H9 (cell line): ENCODE data around the gene CCDC71. TPM values are rescaled to one million over a fixed set of nuclear protein-coding genes. Genes with fewer than 3 reads are reported as not detected.

Source experiments
- DNase-seq: peaks from one replicate; pipeline ENCODE4 v3.0.0-alpha.2; 2017
- H2AFZ ChIP-seq: one replicate; pipeline ENCODE4 v1.6.1; 2013; ENCODE audit warnings: mild to moderate bottlenecking, low read length, control low read depth, moderate library complexity
- H2AK5ac ChIP-seq: 2 replicates; pipeline ENCODE4 v1.6.1; 2013; ENCODE audit warnings: low read length, control low read depth, mixed read lengths; ENCODE audit not compliant: insufficient read length
- H2BK120ac ChIP-seq: one replicate; pipeline ENCODE4 v1.6.1; 2013; ENCODE audit warnings: low read depth, mild to moderate bottlenecking, low read length, control low read depth, inconsistent platforms; ENCODE audit not compliant: poor library complexity, severe bottlenecking
- H2BK12ac ChIP-seq: 2 replicates; pipeline ENCODE4 v1.6.1; 2013; ENCODE audit warnings: low read length, control low read depth, mixed read lengths, low read depth; ENCODE audit not compliant: insufficient read length
- H2BK15ac ChIP-seq: 2 replicates; pipeline ENCODE4 v1.6.1; 2013; ENCODE audit warnings: low read depth, low read length, control low read depth
- H2BK20ac ChIP-seq: one replicate; pipeline ENCODE4 v1.6.1; 2013; ENCODE audit warnings: low read depth, mild to moderate bottlenecking, low read length, control low read depth, inconsistent platforms; ENCODE audit not compliant: poor library complexity, severe bottlenecking
- H2BK5ac ChIP-seq: 2 replicates; pipeline ENCODE4 v1.6.1; 2013; ENCODE audit warnings: low read length, control low read depth, mixed read lengths; ENCODE audit not compliant: insufficient read length
- H3K14ac ChIP-seq: 2 replicates; pipeline ENCODE4 v1.6.1; 2013; ENCODE audit warnings: low read length, control low read depth; ENCODE audit not compliant: insufficient read depth
- H3K18ac ChIP-seq: 2 replicates; pipeline ENCODE4 v1.6.1; 2013; ENCODE audit warnings: low read depth, mild to moderate bottlenecking, mixed read lengths, low read length, control low read depth; ENCODE audit not compliant: insufficient read length
- H3K23ac ChIP-seq: 2 replicates; pipeline ENCODE4 v1.6.1; 2013; ENCODE audit warnings: low read length, control low read depth, mixed read lengths, low read depth; ENCODE audit not compliant: insufficient read length
- H3K23me2 ChIP-seq: 2 replicates; pipeline ENCODE4 v1.6.1; 2013; ENCODE audit warnings: low read depth, mild to moderate bottlenecking, mixed read lengths, low read length, control low read depth; ENCODE audit not compliant: insufficient read length, poor library complexity, severe bottlenecking
- H3K27ac ChIP-seq: 2 replicates; pipeline ENCODE4 v1.5.1; 2013; ENCODE audit warnings: low read length, control low read depth, mixed read lengths, low read depth; ENCODE audit not compliant: insufficient read length
- H3K27me3 ChIP-seq: 2 replicates; pipeline ENCODE4 v1.6.1; 2013; ENCODE audit warnings: low read length, control low read depth, inconsistent platforms; ENCODE audit not compliant: insufficient read depth
- H3K4ac ChIP-seq: 2 replicates; pipeline ENCODE4 v1.6.1; 2013; ENCODE audit warnings: low read depth, mild to moderate bottlenecking, control low read depth, inconsistent platforms, low read length, moderate library complexity
- H3K4me1 ChIP-seq: 2 replicates; pipeline ENCODE4 v1.6.1; 2013; ENCODE audit warnings: low read length, control low read depth, inconsistent platforms; ENCODE audit not compliant: insufficient read depth
- H3K4me2 ChIP-seq: 2 replicates; pipeline ENCODE4 v1.6.1; 2013; ENCODE audit warnings: low read length, control low read depth, mixed read lengths; ENCODE audit not compliant: insufficient read length, insufficient read depth
- H3K56ac ChIP-seq: 2 replicates; pipeline ENCODE4 v1.6.1; 2013; ENCODE audit warnings: low read depth, mild to moderate bottlenecking, mixed read lengths, low read length, control low read depth; ENCODE audit not compliant: insufficient read length
- H3K79me1 ChIP-seq: 2 replicates; pipeline ENCODE4 v1.6.1; 2013; ENCODE audit warnings: low read depth, mild to moderate bottlenecking, moderate library complexity, low read length, control low read depth, inconsistent platforms; ENCODE audit not compliant: insufficient read depth, poor library complexity, severe bottlenecking
- H3K79me2 ChIP-seq: 2 replicates; pipeline ENCODE4 v1.6.1; 2013; ENCODE audit warnings: low read length, control low read depth, inconsistent platforms; ENCODE audit not compliant: insufficient read depth
- H3K9ac ChIP-seq: 2 replicates; pipeline ENCODE4 v1.6.1; 2013; ENCODE audit warnings: low read length, control low read depth, mixed read lengths; ENCODE audit not compliant: insufficient read length; ENCODE audit errors: extremely low read depth
- H3K9me3 ChIP-seq: one replicate; pipeline ENCODE4 v1.6.1; 2013; ENCODE audit warnings: low read depth, low read length, inconsistent platforms; ENCODE audit not compliant: control insufficient read depth
- H3T11ph ChIP-seq: one replicate; pipeline ENCODE4 v1.6.1; 2013; ENCODE audit warnings: mild to moderate bottlenecking, low read length, control low read depth, inconsistent platforms
- H4K20me1 ChIP-seq: one replicate; pipeline ENCODE4 v1.6.1; 2013; ENCODE audit not compliant: control insufficient read depth, insufficient read length, insufficient read depth
- H4K5ac ChIP-seq: 2 replicates; pipeline ENCODE4 v1.6.1; 2013; ENCODE audit warnings: low read depth, mild to moderate bottlenecking, mixed read lengths, low read length, control low read depth; ENCODE audit not compliant: insufficient read length
- H4K8ac ChIP-seq: replicated peaks from 2 replicates; pipeline ENCODE4 v1.6.1; 2013; ENCODE audit warnings: low read length, control low read depth, mixed read lengths, low read depth; ENCODE audit not compliant: insufficient read length
- H4K91ac ChIP-seq: 2 replicates; pipeline ENCODE4 v1.6.1; 2013; ENCODE audit warnings: low read depth, mild to moderate bottlenecking, moderate library complexity, mixed read lengths, low read length, control low read depth; ENCODE audit not compliant: insufficient read length
- H3K27ac Mint-ChIP-seq, 3 experiments: 2 replicates in 2 of 3; 3 replicates in 1 of 3; pipeline ENCODE4 v1.8.0; 2020 to 2021; ENCODE audit warnings: mixed read lengths in 3 of 3, mild to moderate bottlenecking in 1 of 3, moderate library complexity in 1 of 3
- H3K27me3 Mint-ChIP-seq: 2 replicates; pipeline ENCODE4 v1.8.0; 2021; ENCODE audit warnings: low read depth, mild to moderate bottlenecking, moderate library complexity, mixed read lengths
- H3K36me3 Mint-ChIP-seq, 3 experiments: 2 replicates in 2 of 3; 3 replicates in 1 of 3; pipeline ENCODE4 v1.8.0; 2020 to 2021; ENCODE audit warnings: low read depth in 3 of 3, mixed read lengths in 3 of 3; ENCODE audit not compliant: insufficient read depth in 1 of 3
- H3K4me1 Mint-ChIP-seq, 2 experiments: 2 replicates each; pipeline ENCODE4 v1.8.0; 2020; ENCODE audit warnings: mixed read lengths in 2 of 2
- H3K4me3 Mint-ChIP-seq, 2 experiments: 2 replicates in 1 of 2; 3 replicates in 1 of 2; pipeline ENCODE4 v1.8.0; 2020 to 2021; ENCODE audit warnings: mild to moderate bottlenecking in 2 of 2, mixed read lengths in 2 of 2, moderate library complexity in 1 of 2
- H3K9me3 Mint-ChIP-seq, 2 experiments: 2 replicates in 1 of 2; 3 replicates in 1 of 2; pipeline ENCODE4 v1.8.0; 2020; ENCODE audit warnings: mild to moderate bottlenecking in 2 of 2, mixed read lengths in 2 of 2, moderate library complexity in 1 of 2
- CTCF ChIP-seq: fragments of 200-600 bp; sonication (generic); conservative IDR thresholded peaks from 3 replicates; pipeline ENCODE4 v1.8.0; 2021; ENCODE audit warnings: antibody characterized with exemption, mild to moderate bottlenecking
- WGBS: extraction: QIAGEN DNeasy Blood & Tissue Kit; methylation state at CpG from one replicate; pipeline ENCODE4 v1.1.7; 2013; ENCODE audit warnings: missing lambda C conversion rate, low lambda C conversion rate, mixed read lengths; ENCODE audit not compliant: insufficient read length; ENCODE audit errors: extremely low coverage; 5-methylcytosine and 5-hydroxymethylcytosine counted together
- total RNA-seq: library from RNA; stranded (reverse); gene quantifications from 2 replicates; pipeline ENCODE4 v1.2.1, GENCODE V29; 2021

CCDC71 gene
- total RNA-seq, 1 experiment from 2014 or later = 27.6 TPM

GRCh38 chr3:49157289-49157688 is 8.8 kb downstream of the CCDC71 start:
- Histone ChIP-seq H3K27me3 (no peaks in the 10 kb centered on the region), H3K4me1 (no peaks in the 10 kb centered on the region), H3K4me2 (no peak overlapping the region), H3K79me2 (no peaks in the 10 kb centered on the region), H3K18ac (no peak overlapping the region), H2BK120ac (no peak overlapping the region), H3K9me3 (no peaks in the 10 kb centered on the region), H4K8ac (no peak overlapping the region), H2BK12ac (no peak overlapping the region), H2BK20ac (no peak overlapping the region), H3K79me1 (no peaks in the 10 kb centered on the region), H3T11ph (no peak overlapping the region), H4K5ac (no peak overlapping the region), H3K23me2 (no peaks in the 10 kb centered on the region), H3K56ac (no peak overlapping the region), H3K4ac (no peak overlapping the region), H3K23ac (no peak overlapping the region), H3K9ac (no peak overlapping the region), H2BK5ac (no peak overlapping the region), H3K27ac (no peak overlapping the region), H3K14ac (no peak overlapping the region), H2AK5ac (no peak overlapping the region), H4K91ac (no peak overlapping the region), H4K20me1 (no peaks in the 10 kb centered on the region), H2BK15ac (no peak overlapping the region), H2AFZ (no peak overlapping the region)
- Mint-ChIP-seq H3K27me3 (peaks cover 18% of the 10 kb centered on the region), H3K4me3 (no peak overlapping the region), H3K9me3 (no peaks in the 10 kb centered on the region), H3K4me1 (peaks cover 2 to 4% of the 10 kb centered on the region in 2 experiments; a peak in 3 of 4 replicates), H3K27ac (no peak overlapping the region), H3K36me3 (peaks cover 0 to 3% (median 1%) of the 10 kb centered on the region in 3 experiments; a peak in 2 of 7 replicates)
- whole genome bisulfite sequencing = no CpG with 5 or more reads among the region's 1 CpG
- no peak for TF ChIP-seq CTCF
- no peak for DNase-seq
